Chondrocyte (in vitro differentiated cells): ENCODE measurements around the gene PPP1R16B. TPM values are rescaled to one million over a fixed set of nuclear protein-coding genes. Genes with fewer than 3 reads are reported as not detected.

ENCODE experiments used
- DNase-seq: peaks from one replicate; pipeline ENCODE4 v3.0.0; 2021; ENCODE audit warnings: mixed read lengths, low spot score
- H3K27ac Mint-ChIP-seq: one replicate; pipeline ENCODE4 v1.8.0; 2021; ENCODE audit warnings: mild to moderate bottlenecking, moderate library complexity, mixed read lengths; ENCODE audit not compliant: unreplicated experiment
- H3K27me3 Mint-ChIP-seq: 2 replicates; pipeline ENCODE4 v1.8.0; 2021; ENCODE audit warnings: low read depth, mixed read lengths
- H3K36me3 Mint-ChIP-seq: 2 replicates; pipeline ENCODE4 v1.8.0; 2021; ENCODE audit warnings: low read depth, mixed read lengths
- H3K4me1 Mint-ChIP-seq: 2 replicates; pipeline ENCODE4 v1.8.0; 2021; ENCODE audit warnings: low read depth, mild to moderate bottlenecking, mixed read lengths
- H3K4me3 Mint-ChIP-seq: one replicate; pipeline ENCODE4 v1.8.0; 2021; ENCODE audit warnings: mild to moderate bottlenecking, moderate library complexity, mixed read lengths; ENCODE audit not compliant: unreplicated experiment
- H3K9me3 Mint-ChIP-seq: 2 replicates; pipeline ENCODE4 v1.8.0; 2021; ENCODE audit warnings: low read depth, mixed read lengths
- CTCF ChIP-seq: fragments of 200-600 bp; sonication (generic); IDR thresholded peaks from 2 replicates; pipeline ENCODE4 v1.5.0; 2021; ENCODE audit warnings: antibody characterized with exemption, mild to moderate bottlenecking, moderate library complexity
- total RNA-seq: library from RNA; stranded (reverse); gene quantifications from 3 replicates; pipeline ENCODE4 v1.2.1, GENCODE V29; 2021

PPP1R16B gene
- total RNA-seq, 1 donor from 2014 or later, result not detected

GRCh38 chr20:38842026-38842425 is 36.5 kb downstream of the PPP1R16B start:
- TF ChIP-seq CTCF, result no peak
- H3K36me3 Mint-ChIP-seq, result no peaks in the 10 kb centered on the region
- H3K4me1 Mint-ChIP-seq, result no peaks in the 10 kb centered on the region
- no peak for DNase-seq
- peaks cover 42% of the 10 kb centered on the region for H3K27me3 Mint-ChIP-seq
- H3K27ac Mint-ChIP-seq, result no peak overlapping the region
- no peak overlapping the region for H3K4me3 Mint-ChIP-seq
- peaks cover 2% of the 10 kb centered on the region for H3K9me3 Mint-ChIP-seq

GRCh38 chr20:38842558-38842981 is 37.1 kb downstream of the PPP1R16B start:
- Mint-ChIP-seq H3K9me3 (peaks cover 2% of the 10 kb centered on the region), H3K27ac (no peak overlapping the region), H3K4me1 (no peaks in the 10 kb centered on the region), H3K4me3 (no peak overlapping the region), H3K36me3 (no peaks in the 10 kb centered on the region), H3K27me3 (peaks cover 44% of the 10 kb centered on the region)
- TF ChIP-seq CTCF, result no peak
- DNase-seq, result no peak

- no peak overlapping the region for H3K27ac Mint-ChIP-seq
- no peak for DNase-seq
- H3K27me3 Mint-ChIP-seq, result peaks cover 47% of the 10 kb centered on the region
- H3K4me1 Mint-ChIP-seq, result no peaks in the 10 kb centered on the region
- H3K36me3 Mint-ChIP-seq, result no peaks in the 10 kb centered on the region
- TF ChIP-seq CTCF, result no peak
- H3K9me3 Mint-ChIP-seq, result peaks cover 2% of the 10 kb centered on the region
- no peak overlapping the region for H3K4me3 Mint-ChIP-seq
Observed at GRCh38 chr20:38843346-38843745, 37.8 kb downstream of the PPP1R16B start.

GRCh38 chr20:38844963-38845362 is 39.5 kb downstream of the PPP1R16B start:
- peaks cover 2% of the 10 kb centered on the region for H3K9me3 Mint-ChIP-seq
- H3K4me3 Mint-ChIP-seq, result no peak overlapping the region
- no peaks in the 10 kb centered on the region for H3K36me3 Mint-ChIP-seq
- DNase-seq, result no peak
- H3K4me1 Mint-ChIP-seq, result no peaks in the 10 kb centered on the region
- no peak for TF ChIP-seq CTCF
- H3K27me3 Mint-ChIP-seq, result peaks cover 50% of the 10 kb centered on the region
- H3K27ac Mint-ChIP-seq, result no peak overlapping the region

GRCh38 chr20:38847840-38848239 is 42.3 kb downstream of the PPP1R16B start:
- Mint-ChIP-seq H3K36me3 (no peaks in the 10 kb centered on the region), H3K27ac (no peak overlapping the region), H3K9me3 (peaks cover 2% of the 10 kb centered on the region), H3K27me3 (peaks cover 38% of the 10 kb centered on the region), H3K4me1 (no peaks in the 10 kb centered on the region), H3K4me3 (no peak overlapping the region)
- no peak for TF ChIP-seq CTCF
- no peak for DNase-seq
